OCI-LY1 (cell line): Measurements from ENCODE around the gene MYZAP.

ENCODE experiments used
- EZH2 ChIP-seq: fragments of 200-600 bp; sonication (generic), shearing (Covaris generic); IDR thresholded peaks from 2 replicates; pipeline ENCODE4 v1.8.0; 2017; ENCODE audit warnings: borderline replicate concordance, mixed run types, mild to moderate bottlenecking, antibody characterized with exemption, low read length, moderate library complexity, mixed read lengths
- TF ChIP-seq, protein P1 (sequence below): fragments of 200-600 bp; sonication (generic), shearing (Covaris generic); IDR thresholded peaks from 2 replicates; pipeline ENCODE4 v1.5.1; 2017; ENCODE audit warnings: mild to moderate bottlenecking, antibody characterized with exemption, low read length, moderate library complexity, mixed read lengths

GRCh38 chr15:57559875-57560274 lies 31.8 kb upstream of the MYZAP start:
- TF ChIP-seq, protein P1, sequence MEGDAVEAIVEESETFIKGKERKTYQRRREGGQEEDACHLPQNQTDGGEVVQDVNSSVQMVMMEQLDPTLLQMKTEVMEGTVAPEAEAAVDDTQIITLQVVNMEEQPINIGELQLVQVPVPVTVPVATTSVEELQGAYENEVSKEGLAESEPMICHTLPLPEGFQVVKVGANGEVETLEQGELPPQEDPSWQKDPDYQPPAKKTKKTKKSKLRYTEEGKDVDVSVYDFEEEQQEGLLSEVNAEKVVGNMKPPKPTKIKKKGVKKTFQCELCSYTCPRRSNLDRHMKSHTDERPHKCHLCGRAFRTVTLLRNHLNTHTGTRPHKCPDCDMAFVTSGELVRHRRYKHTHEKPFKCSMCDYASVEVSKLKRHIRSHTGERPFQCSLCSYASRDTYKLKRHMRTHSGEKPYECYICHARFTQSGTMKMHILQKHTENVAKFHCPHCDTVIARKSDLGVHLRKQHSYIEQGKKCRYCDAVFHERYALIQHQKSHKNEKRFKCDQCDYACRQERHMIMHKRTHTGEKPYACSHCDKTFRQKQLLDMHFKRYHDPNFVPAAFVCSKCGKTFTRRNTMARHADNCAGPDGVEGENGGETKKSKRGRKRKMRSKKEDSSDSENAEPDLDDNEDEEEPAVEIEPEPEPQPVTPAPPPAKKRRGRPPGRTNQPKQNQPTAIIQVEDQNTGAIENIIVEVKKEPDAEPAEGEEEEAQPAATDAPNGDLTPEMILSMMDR: peak; percentile 84
- no peak for TF ChIP-seq EZH2
